Myocyte (in vitro differentiated cells): ENCODE data around the gene SMG7. TPM values are rescaled to one million over a fixed set of nuclear protein-coding genes. Genes with fewer than 3 reads are reported as not detected.

Experiments used
- DNase-seq: peaks from one replicate; pipeline ENCODE4 v3.0.0-alpha.2; 2012; ENCODE audit warnings: low read depth
- total RNA-seq: library from RNA; depleted of rRNA; stranded (reverse); fragments of >200 nt; gene quantifications from 2 replicates; pipeline ENCODE4 v1.2.3, GENCODE V29; 2014

The SMG7 gene
- total RNA-seq, 1 donor from 2014 or later = 24.0 TPM

GRCh38 chr1:183512450-183512849 lies 40.2 kb downstream of the SMG7 start:
- no peak for DNase-seq

DNA sequence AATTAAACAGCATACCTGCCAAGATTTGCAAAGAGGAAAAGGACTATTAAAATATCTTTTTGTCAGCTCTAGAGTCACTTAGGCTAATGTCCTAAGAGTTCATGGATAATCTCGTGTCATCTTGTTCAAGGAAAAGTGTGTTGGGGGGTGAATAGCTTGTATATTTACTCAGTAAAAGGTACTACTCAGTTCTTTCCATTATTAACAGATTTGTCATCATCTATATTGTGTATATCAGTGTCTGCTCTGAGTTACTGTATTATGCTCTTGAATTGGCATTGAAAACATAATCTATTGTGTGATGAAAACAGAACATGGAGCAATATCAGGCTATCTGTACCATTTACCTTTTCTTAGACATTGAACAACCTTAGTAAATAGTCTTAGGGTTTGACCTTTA lies 41.9 kb downstream of the SMG7 start:
- no peak for DNase-seq

DNA sequence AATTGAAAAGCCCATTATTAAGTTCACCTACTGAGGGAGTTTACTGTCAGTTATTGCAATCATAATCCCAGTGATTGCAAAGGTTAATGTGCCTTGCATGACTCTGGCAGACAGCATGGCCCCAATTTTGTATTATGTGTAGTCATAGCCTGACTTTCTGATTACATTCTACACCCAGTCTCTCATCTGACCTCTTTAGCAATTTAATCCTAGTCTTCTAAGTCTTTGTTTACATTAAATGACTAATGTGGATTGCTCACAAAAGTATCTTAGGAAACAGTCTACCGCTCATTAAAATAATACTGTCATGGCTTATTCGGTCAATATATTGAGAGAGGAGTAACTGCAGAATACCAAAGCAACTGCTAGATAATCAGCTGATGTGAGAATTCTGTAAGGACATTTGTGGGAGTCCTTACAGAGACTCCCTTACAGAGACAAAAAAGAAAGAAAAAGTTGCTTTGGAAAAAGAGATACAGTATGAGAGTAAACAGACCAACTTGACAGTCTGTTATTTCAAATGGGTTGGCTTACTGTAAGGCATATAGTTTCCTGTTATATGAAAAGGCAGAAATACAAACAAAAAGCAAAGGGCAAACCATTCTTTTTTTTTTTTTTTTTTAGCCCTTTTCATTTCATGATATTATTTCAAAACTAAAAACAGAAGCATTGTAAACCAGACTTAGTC lies 42.8 kb downstream of the SMG7 start:
- no peak for DNase-seq

DNA sequence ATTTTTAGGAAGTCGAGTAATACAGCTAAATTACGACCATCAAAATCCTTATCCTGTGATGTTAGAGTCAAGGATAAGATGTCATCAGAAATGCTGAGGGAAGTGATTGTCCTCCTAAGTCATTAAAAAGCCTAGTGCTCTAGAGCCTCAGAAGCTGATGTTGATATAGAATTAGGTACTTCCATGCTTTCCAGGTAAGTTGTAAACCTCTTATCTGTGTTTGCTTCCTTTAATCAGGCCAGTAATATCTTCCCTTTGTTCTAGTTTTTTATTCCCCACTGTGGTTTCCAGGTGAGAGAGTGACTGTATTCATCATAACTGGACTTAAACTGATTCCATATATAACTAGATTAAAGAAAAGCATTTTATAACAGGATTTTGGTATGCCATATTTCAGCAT lies 44.4 kb downstream of the SMG7 start:
- DNase-seq = no peak

DNA sequence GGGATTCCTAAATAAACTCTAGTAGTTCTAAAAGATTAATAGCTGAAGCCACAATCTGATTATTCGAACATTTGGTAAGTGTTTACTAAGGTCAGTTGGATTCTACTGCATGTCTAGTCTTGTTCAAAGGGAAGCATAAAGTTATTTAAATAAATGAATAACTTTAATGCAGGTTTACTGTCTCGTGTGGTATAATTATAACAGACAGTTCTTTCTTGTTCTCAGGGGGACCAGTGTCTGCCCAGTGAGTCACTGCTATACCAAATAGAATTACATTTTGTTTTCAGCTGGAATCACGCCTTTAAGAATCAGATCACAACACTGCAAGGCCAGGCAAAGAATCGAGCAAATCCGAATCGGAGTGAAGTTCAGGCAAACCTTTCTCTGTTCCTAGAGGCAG lies 45.1 kb downstream of the SMG7 start:
- no peak for DNase-seq

GRCh38 chr1:183520379-183520778 lies 48.1 kb downstream of the SMG7 start:
- DNase-seq = no peak

DNA sequence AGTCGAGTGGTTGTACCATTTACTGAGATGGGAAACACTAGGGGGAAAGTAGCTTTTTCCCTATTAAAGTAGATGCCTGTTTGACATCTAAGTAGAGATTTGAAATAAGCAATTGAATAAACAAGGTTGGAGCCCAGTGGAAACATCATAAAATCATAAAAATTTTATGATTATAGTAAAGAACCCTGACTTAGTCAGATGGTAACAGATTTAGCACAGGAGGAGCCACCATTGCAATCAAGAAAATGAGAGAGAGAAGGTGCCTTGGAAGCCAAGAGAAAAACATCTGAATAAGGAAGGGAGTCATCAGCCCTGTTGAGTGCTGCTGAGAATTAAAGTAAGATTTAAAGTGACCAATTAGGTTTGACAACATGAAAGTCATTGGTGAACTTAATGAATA lies 49.8 kb downstream of the SMG7 start:
- no peak for DNase-seq

- DNase-seq = no peak
These were observed 56.3 kb downstream of the SMG7 start for GRCh38 chr1:183528577-183528976.

DNA sequence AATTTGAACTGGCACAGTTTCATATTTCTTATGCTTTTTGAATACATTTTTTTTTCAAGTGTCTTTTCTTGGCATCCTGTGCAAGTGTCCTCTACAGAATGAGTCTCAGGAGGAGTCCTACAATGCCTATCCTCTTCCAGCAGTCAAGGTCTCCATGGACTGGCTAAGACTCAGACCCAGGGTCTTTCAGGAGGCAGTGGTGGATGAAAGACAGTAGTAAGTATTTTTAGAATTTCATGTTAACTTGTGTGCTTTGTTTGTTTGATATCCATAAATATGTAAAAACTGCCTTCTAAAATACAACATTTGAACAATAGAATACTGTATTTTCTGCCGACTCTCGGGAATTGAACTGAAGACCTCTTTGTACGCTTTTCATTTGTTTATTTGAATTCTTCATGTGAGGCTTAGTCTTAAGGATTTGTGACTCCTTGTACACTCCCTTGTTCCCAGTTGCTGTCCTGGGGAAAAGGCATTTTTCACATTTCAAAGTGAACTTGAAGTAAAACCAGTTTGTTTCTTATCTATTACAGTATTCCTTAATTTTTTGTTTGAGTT lies 61.4 kb downstream of the SMG7 start:
- DNase-seq = no peak

DNA sequence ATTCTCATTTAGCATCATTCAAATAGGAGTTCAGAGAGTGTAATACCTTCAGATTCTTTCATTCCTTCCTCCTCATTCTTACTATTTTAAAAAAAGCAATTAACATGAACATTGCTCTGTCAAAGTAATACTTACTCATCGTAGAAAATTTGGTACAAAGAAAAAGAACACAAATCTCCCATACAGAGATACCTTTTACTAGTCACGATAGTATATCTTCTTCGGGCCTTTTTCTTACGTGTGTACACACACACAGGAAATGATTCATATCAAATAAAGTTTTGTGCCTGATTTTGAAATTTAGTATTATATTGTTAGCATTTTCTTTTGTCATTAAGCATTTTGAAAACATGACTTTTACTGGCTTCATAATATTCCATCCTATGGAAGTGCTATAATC lies 65.1 kb downstream of the SMG7 start:
- DNase-seq = no peak

DNA sequence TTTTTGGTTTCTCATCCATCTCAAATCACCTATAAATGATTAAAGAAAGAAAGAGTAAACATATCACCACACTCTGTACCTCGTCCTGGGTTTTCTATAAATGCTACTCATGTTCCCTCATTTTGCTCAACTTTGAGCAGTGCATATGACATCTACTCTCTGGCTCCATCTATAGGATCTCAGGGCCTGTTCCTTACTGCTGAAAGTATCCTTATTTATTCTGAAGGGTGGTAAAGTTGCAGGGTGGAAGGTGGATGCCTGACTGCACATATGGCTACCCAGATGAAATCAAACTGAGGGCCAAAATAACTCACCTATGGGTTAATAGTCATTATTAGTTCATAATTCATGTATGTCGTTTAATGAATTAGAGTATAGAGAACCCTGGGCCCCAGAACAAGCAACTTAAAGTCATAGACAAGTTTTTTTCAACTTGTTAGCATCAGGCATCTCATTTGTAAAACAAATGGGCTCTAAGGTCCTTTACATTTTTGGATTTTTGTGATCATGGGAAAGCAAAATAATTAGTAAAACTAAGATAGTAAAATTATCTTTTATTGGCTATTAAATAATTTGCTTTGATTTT lies 71.4 kb downstream of the SMG7 start:
- peak; percentile 56 for DNase-seq

DNA sequence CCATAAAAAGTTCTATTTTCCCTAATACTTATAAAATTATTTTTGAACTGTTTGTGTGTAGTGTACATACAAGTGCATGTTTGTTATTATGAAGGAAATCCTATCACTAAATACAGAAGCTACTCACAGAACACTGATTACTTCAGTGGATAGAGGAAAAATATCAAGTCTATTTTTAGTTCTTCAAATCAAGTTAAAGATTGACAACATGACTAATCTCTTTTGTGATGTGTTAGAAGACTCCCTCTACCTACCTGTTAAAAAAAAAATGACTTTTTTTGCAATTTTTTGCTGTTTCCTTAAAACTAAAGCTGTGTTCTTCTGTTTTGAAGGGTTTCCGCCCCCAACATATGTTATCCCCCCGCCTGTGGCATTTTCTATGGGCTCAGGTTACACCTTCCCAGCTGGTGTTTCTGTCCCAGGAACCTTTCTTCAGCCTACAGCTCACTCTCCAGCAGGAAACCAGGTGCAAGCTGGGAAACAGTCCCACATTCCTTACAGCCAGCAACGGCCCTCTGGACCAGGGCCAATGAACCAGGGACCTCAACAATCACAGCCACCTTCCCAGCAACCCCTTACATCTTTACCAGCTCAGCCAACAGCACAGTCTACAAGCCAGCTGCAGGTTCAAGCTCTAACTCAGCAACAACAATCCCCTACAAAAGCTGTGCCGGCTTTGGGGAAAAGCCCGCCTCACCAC lies 72.4 kb downstream of the SMG7 start:
- peak; percentile 37 for DNase-seq

GRCh38 chr1:183546427-183546826 lies 74.1 kb downstream of the SMG7 start:
- DNase-seq = no peak

- no peak for DNase-seq
These were observed 75.8 kb downstream of the SMG7 start for GRCh38 chr1:183548116-183548515.

DNA sequence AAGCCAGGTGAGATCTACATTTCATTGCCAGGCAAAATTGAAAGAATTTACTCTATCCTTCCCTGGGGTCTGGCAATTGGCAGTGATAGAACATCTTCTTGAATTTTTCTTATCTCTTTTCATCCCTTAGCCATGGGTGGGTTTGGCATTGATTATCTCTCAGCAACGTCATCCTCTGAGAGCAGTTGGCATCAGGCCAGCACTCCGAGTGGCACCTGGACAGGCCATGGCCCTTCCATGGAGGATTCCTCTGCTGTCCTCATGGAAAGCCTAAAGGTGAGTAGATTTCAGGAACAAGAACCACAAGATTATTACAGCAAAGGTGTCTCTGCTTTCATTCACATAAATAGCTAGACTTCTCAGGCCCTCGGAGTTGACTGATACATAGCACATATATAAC lies 78.6 kb downstream of the SMG7 start:
- no peak for DNase-seq

DNA sequence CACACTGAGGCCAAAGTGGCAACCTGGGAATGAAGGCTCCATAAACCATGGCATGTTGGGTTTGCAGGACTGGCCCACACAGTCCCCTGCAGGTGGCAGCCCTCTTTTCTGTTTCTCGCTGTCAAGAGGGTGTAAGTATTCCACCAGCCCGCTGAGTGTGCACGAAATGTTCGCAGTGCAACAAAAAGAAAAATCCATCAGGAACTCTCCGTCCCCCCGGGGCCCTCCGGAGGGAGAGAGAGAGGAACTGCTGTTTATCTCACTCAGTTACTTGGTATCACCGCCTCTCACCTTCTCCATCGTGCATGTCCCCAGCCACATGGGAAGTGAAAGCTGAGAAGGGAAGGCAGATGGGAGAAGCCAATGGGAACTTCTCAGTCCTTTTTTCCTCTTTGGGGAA lies 79.6 kb downstream of the SMG7 start:
- no peak for DNase-seq

DNA sequence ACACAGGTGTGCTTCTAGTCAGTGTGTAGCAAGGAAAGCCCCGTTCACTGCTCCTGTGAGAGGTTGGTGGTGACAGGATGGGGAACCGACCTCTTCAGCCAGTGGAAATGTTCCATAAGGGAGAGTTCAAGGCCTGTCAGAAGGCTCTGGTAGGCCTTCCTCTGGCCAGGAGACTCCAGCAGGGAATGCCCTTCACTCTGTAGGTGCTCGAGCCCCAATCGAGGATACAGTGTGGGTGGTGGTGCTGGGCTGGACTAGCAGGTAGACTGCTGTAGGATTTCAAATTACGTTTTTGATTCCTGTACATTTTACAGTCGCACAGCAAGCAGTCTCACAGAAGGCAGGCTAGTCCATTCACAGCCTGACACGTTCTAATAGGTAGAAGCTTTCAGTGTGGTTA lies 80.1 kb downstream of the SMG7 start:
- DNase-seq = no peak

GRCh38 chr1:183552891-183553290 lies 80.6 kb downstream of the SMG7 start:
- no peak for DNase-seq

GRCh38 chr1:183553331-183553730 lies 81.0 kb downstream of the SMG7 start:
- DNase-seq = no peak

DNA sequence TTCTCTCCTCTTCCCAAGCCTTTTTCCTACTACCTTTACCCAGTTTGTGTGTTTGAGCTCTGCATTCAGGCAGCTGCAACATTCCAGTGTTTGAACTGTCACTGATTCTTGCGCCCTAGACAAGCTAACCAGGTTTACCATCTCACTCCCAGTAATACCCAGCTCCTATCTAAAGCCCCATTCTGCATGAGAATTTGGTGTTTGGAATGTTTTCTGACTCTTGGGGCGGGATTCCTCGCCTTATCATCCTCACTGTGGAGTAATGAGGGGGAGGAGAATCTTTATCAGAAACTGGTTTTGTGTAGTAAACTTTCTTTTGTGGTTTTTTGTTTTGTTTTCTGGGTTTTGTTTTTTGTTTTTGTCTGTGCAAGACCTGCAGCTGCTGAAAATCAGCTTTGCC lies 81.5 kb downstream of the SMG7 start:
- no peak for DNase-seq

DNA sequence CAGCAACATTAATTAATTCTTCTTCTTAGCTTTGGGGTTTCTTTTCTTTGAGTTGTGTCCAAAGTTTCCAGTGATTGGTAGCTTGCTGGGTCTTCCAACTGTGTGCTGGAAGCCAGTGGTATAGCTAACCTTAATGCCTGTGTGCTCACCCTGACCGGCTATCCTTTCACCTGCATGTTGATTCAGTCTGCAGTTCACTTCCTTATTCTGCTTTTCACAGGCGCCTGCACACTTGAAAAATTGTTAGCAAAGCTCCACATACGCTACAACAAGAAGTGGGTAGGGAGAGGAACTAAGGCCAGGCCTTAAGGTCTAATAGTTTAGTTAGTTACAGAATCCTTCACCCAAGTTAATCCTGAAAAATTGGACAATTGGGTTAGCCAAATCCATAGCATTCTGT lies 82.3 kb downstream of the SMG7 start:
- no peak for DNase-seq

GRCh38 chr1:183559061-183559460 lies 86.8 kb downstream of the SMG7 start:
- DNase-seq = no peak

- no peak for DNase-seq
These were observed 90.4 kb downstream of the SMG7 start for GRCh38 chr1:183562701-183563100.
